Measurements from ENCODE around the gene SEPTIN8.

SEPTIN8 gene

GRCh38 chr5:132825033-132825833, 48.2 kb upstream of the SEPTIN8 start:
- no peak for DNase-seq (ENCODE audit: low read depth in 1 of 2, low spot score in 1 of 2)
- Histone ChIP-seq H3K27ac (replicated peaks) (no peak overlapping the region), H3K27me3 (ENCODE audit: insufficient read depth, poor library complexity, severe bottlenecking) (peaks cover 2% of the 10 kb centered on the region), H3K4me3 (replicated peaks; ENCODE audit: insufficient read depth, low read length) (no peak overlapping the region; the same call in 1 of the 2 replicates)
- TF ChIP-seq GABPA (IDR thresholded peaks at IDR 0.05; ENCODE audit: low read depth) (no peak), REST (IDR thresholded peaks at IDR 0.05; ENCODE audit: insufficient replicate concordance, low read depth) (no peak), CTCF (IDR thresholded peaks at IDR 0.05; ENCODE audit: insufficient read depth, low read length) (no peak)

DNA sequence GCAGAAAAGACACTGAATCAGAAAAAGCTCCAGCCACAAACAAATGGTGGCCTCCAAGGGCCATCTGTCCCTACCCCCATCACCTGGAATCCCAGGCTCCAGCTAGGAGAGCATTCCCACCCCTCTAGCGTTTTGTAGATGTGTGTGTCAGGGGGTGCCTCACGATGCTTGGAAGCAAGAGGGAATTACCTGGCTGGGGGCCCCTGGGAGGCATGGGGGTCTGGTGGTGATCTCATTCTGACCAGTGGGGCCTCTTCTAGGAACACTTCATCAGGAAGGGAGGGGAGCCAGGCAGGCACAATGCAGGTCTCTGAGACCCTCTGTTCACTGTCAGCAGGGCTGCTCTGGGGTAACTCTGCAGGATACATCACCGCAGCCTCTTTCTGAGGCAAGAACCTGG, 47.4 kb upstream of the SEPTIN8 start:
- H3K27ac ChIP-seq (replicated peaks), result no peak overlapping the region
- peaks cover 2% of the 10 kb centered on the region for H3K27me3 ChIP-seq (ENCODE audit: insufficient read depth, poor library complexity, severe bottlenecking)
- TF ChIP-seq CTCF (IDR thresholded peaks at IDR 0.05; ENCODE audit: insufficient read depth, low read length) (no peak), REST (IDR thresholded peaks at IDR 0.05; ENCODE audit: insufficient replicate concordance, low read depth) (no peak), SPI1 (IDR thresholded peaks at IDR 0.05; ENCODE audit: borderline replicate concordance, low read depth) (no peak), POLR2AphosphoS5 (IDR thresholded peaks at IDR 0.05; ENCODE audit: low read depth) (no peak), GABPA (IDR thresholded peaks at IDR 0.05; ENCODE audit: low read depth) (no peak)
- no peak overlapping the region for H3K4me3 ChIP-seq (replicated peaks; ENCODE audit: insufficient read depth, low read length)
- no peak for DNase-seq (ENCODE audit: low read depth in 1 of 2, low spot score in 1 of 2)

- no peak overlapping the region for H3K27ac ChIP-seq (replicated peaks)
- TF ChIP-seq REST (IDR thresholded peaks at IDR 0.05; ENCODE audit: insufficient replicate concordance, low read depth) (no peak), GABPA (IDR thresholded peaks at IDR 0.05; ENCODE audit: low read depth) (no peak), SPI1 (IDR thresholded peaks at IDR 0.05; ENCODE audit: borderline replicate concordance, low read depth) (no peak), CTCF (IDR thresholded peaks at IDR 0.05; ENCODE audit: insufficient read depth, low read length) (no peak), POLR2AphosphoS5 (IDR thresholded peaks at IDR 0.05; ENCODE audit: low read depth) (no peak)
- no peak for DNase-seq (ENCODE audit: low read depth in 1 of 2, low spot score in 1 of 2)
- H3K4me3 ChIP-seq (replicated peaks; ENCODE audit: insufficient read depth, low read length), result peak overlapping the region; percentile 31
- peaks cover 2% of the 10 kb centered on the region for H3K27me3 ChIP-seq (ENCODE audit: insufficient read depth, poor library complexity, severe bottlenecking)
These were observed 46.5 kb upstream of the SEPTIN8 start for GRCh38 chr5:132823481-132824050.
